ENCODE measurements around the gene CDH4.

The CDH4 gene

GRCh38 chr20:61521687-61522420, 269.8 kb downstream of the CDH4 start:
- intact Hi-C loops (cut with micrococcal nuclease) = no loop called here
- Mint-ChIP-seq H3K4me3 (no peak overlapping the region), H3K4me1 (ENCODE audit: low read depth) (no peaks in the 10 kb centered on the region), H3K9me3 (no peaks in the 10 kb centered on the region), H3K36me3 (ENCODE audit: low read depth) (no peaks in the 10 kb centered on the region), H3K27me3 (peaks cover 3% of the 10 kb centered on the region), H3K27ac (no peak overlapping the region)

- Mint-ChIP-seq H3K27ac (no peak overlapping the region), H3K4me1 (ENCODE audit: low read depth) (no peaks in the 10 kb centered on the region), H3K4me3 (no peak overlapping the region), H3K36me3 (ENCODE audit: low read depth) (no peaks in the 10 kb centered on the region), H3K27me3 (peaks cover 3% of the 10 kb centered on the region), H3K9me3 (no peaks in the 10 kb centered on the region)
- intact Hi-C loops (cut with micrococcal nuclease) = no loop called here
These were observed 270.5 kb downstream of the CDH4 start for GRCh38 chr20:61522498-61523090.

- H3K4me1 Mint-ChIP-seq (ENCODE audit: low read depth) = no peaks in the 10 kb centered on the region
These were observed 271.1 kb downstream of the CDH4 start for GRCh38 chr20:61523145-61523544.

GRCh38 chr20:61524951-61525666, 273.0 kb downstream of the CDH4 start:
- Mint-ChIP-seq H3K9me3 (no peaks in the 10 kb centered on the region), H3K27ac (no peak overlapping the region), H3K36me3 (ENCODE audit: low read depth) (no peaks in the 10 kb centered on the region), H3K4me1 (ENCODE audit: low read depth) (no peaks in the 10 kb centered on the region), H3K27me3 (peaks cover 3% of the 10 kb centered on the region), H3K4me3 (no peak overlapping the region)
- intact Hi-C loops (cut with micrococcal nuclease) = no loop called here

More at GRCh38 chr20:61523145-61523544, 271.1 kb downstream of the CDH4 start:
- Mint-ChIP-seq H3K27me3 (peaks cover 3% of the 10 kb centered on the region), H3K4me3 (no peak overlapping the region), H3K36me3 (ENCODE audit: low read depth) (no peaks in the 10 kb centered on the region), H3K9me3 (no peaks in the 10 kb centered on the region), H3K27ac (no peak overlapping the region)
- intact Hi-C loops (cut with micrococcal nuclease) = no loop called here

GRCh38 chr20:61525781-61526431, 273.8 kb downstream of the CDH4 start:
- H3K36me3 Mint-ChIP-seq (ENCODE audit: low read depth) = no peaks in the 10 kb centered on the region
- no peaks in the 10 kb centered on the region for H3K9me3 Mint-ChIP-seq
- no peak overlapping the region for H3K4me3 Mint-ChIP-seq
- H3K27me3 Mint-ChIP-seq = peaks cover 3% of the 10 kb centered on the region
- no peak overlapping the region for H3K27ac Mint-ChIP-seq
- intact Hi-C loops (cut with micrococcal nuclease) = no loop called here
- no peaks in the 10 kb centered on the region for H3K4me1 Mint-ChIP-seq (ENCODE audit: low read depth)

- H3K9me3 Mint-ChIP-seq = no peaks in the 10 kb centered on the region
These were observed 274.8 kb downstream of the CDH4 start for GRCh38 chr20:61526907-61527306.

GRCh38 chr20:61527626-61528025, 275.6 kb downstream of the CDH4 start:
- H3K36me3 Mint-ChIP-seq (ENCODE audit: low read depth) = no peaks in the 10 kb centered on the region
- no peak overlapping the region for H3K4me3 Mint-ChIP-seq
- H3K9me3 Mint-ChIP-seq = no peaks in the 10 kb centered on the region
- H3K4me1 Mint-ChIP-seq (ENCODE audit: low read depth) = no peaks in the 10 kb centered on the region
- H3K27me3 Mint-ChIP-seq = peaks cover 3% of the 10 kb centered on the region
- intact Hi-C loops (cut with micrococcal nuclease) = no loop called here
- no peak overlapping the region for H3K27ac Mint-ChIP-seq

More at GRCh38 chr20:61526907-61527306, 274.8 kb downstream of the CDH4 start:
- no peaks in the 10 kb centered on the region for H3K36me3 Mint-ChIP-seq (ENCODE audit: low read depth)
- intact Hi-C loops (cut with micrococcal nuclease) = no loop called here
- peaks cover 3% of the 10 kb centered on the region for H3K27me3 Mint-ChIP-seq
- no peaks in the 10 kb centered on the region for H3K4me1 Mint-ChIP-seq (ENCODE audit: low read depth)
- H3K27ac Mint-ChIP-seq = no peak overlapping the region
- no peak overlapping the region for H3K4me3 Mint-ChIP-seq

GRCh38 chr20:61528591-61528990, 276.5 kb downstream of the CDH4 start:
- Mint-ChIP-seq H3K4me1 (ENCODE audit: low read depth) (no peaks in the 10 kb centered on the region), H3K27ac (no peak overlapping the region), H3K4me3 (no peak overlapping the region), H3K9me3 (no peaks in the 10 kb centered on the region), H3K36me3 (ENCODE audit: low read depth) (no peaks in the 10 kb centered on the region), H3K27me3 (peaks cover 3% of the 10 kb centered on the region)
- intact Hi-C loops (cut with micrococcal nuclease) = no loop called here

GRCh38 chr20:61529354-61529753, 277.3 kb downstream of the CDH4 start:
- Mint-ChIP-seq H3K27me3 (peaks cover 3% of the 10 kb centered on the region), H3K27ac (no peak overlapping the region), H3K36me3 (ENCODE audit: low read depth) (no peaks in the 10 kb centered on the region), H3K4me3 (no peak overlapping the region), H3K9me3 (no peaks in the 10 kb centered on the region), H3K4me1 (ENCODE audit: low read depth) (no peaks in the 10 kb centered on the region)
- intact Hi-C loops (cut with micrococcal nuclease) = no loop called here

- no peak overlapping the region for H3K27ac Mint-ChIP-seq
- H3K36me3 Mint-ChIP-seq (ENCODE audit: low read depth) = no peaks in the 10 kb centered on the region
- no peaks in the 10 kb centered on the region for H3K4me1 Mint-ChIP-seq (ENCODE audit: low read depth)
- H3K4me3 Mint-ChIP-seq = no peak overlapping the region
- intact Hi-C loops (cut with micrococcal nuclease) = no loop called here
- no peaks in the 10 kb centered on the region for H3K27me3 Mint-ChIP-seq
- no peaks in the 10 kb centered on the region for H3K9me3 Mint-ChIP-seq
These were observed 279.7 kb downstream of the CDH4 start for GRCh38 chr20:61531553-61532345.

- Mint-ChIP-seq H3K27ac (no peak overlapping the region), H3K9me3 (no peaks in the 10 kb centered on the region), H3K36me3 (ENCODE audit: low read depth) (no peaks in the 10 kb centered on the region), H3K27me3 (no peaks in the 10 kb centered on the region), H3K4me3 (no peak overlapping the region), H3K4me1 (ENCODE audit: low read depth) (no peaks in the 10 kb centered on the region)
- intact Hi-C loops (cut with micrococcal nuclease) = no loop called here
These were observed 280.7 kb downstream of the CDH4 start for GRCh38 chr20:61532736-61533135.

GRCh38 chr20:61533231-61533631, 281.2 kb downstream of the CDH4 start:
- H3K27ac Mint-ChIP-seq = no peak overlapping the region
- intact Hi-C loops (cut with micrococcal nuclease) = no loop called here
- H3K27me3 Mint-ChIP-seq = no peaks in the 10 kb centered on the region
- H3K9me3 Mint-ChIP-seq = no peaks in the 10 kb centered on the region
- H3K4me3 Mint-ChIP-seq = no peak overlapping the region
- H3K36me3 Mint-ChIP-seq (ENCODE audit: low read depth) = no peaks in the 10 kb centered on the region
- no peaks in the 10 kb centered on the region for H3K4me1 Mint-ChIP-seq (ENCODE audit: low read depth)

GRCh38 chr20:61534346-61534745, 282.3 kb downstream of the CDH4 start:
- H3K9me3 Mint-ChIP-seq = no peaks in the 10 kb centered on the region

More at GRCh38 chr20:61534346-61534745, 282.3 kb downstream of the CDH4 start:
- Mint-ChIP-seq H3K4me3 (no peak overlapping the region), H3K27me3 (no peaks in the 10 kb centered on the region), H3K27ac (no peak overlapping the region), H3K36me3 (ENCODE audit: low read depth) (no peaks in the 10 kb centered on the region), H3K4me1 (ENCODE audit: low read depth) (no peaks in the 10 kb centered on the region)
- intact Hi-C loops (cut with micrococcal nuclease) = no loop called here

Data from dendritic cell treated with granulocyte-macrophage colony-stimulating factor and Interleukin-4, amounts not matched to agents 40 ng/mL and 50 ng/mL, for 4 days (primary cell).